PFSK-1 (cell line): ENCODE measurements around the gene PRKN.

Experiments
- FOXP2 ChIP-seq: optimal IDR thresholded peaks from 2 replicates; pipeline ENCODE3; 2011; ENCODE audit warnings: borderline replicate concordance, control low read depth, inconsistent platforms; ENCODE audit not compliant: insufficient read depth; ENCODE audit errors: extremely low read length, extremely low read depth
- POLR2AphosphoS5 ChIP-seq: IDR thresholded peaks from 2 replicates; pipeline ENCODE4 v1.6.1; 2012; ENCODE audit warnings: low read depth, mild to moderate bottlenecking, control low read depth, low read length, moderate library complexity
- SIN3A ChIP-seq: IDR thresholded peaks from 2 replicates; pipeline ENCODE4 v1.6.1; 2012; ENCODE audit warnings: mild to moderate bottlenecking, low read length, moderate library complexity, borderline replicate concordance; ENCODE audit not compliant: insufficient read depth
- TAF1 ChIP-seq: IDR thresholded peaks from 2 replicates; pipeline ENCODE4 v1.6.1; 2012; ENCODE audit warnings: low read length, control low read depth, borderline replicate concordance; ENCODE audit not compliant: insufficient read depth
- TF ChIP-seq, protein P1 (sequence below), 2 experiments: IDR thresholded peaks; 2 replicates each; pipeline versions ENCODE4 v1.6.1 to v1.8.0; 2011 to 2012; ENCODE audit warnings: low read depth in 2 of 2, low read length in 2 of 2, control low read depth in 1 of 2, inconsistent platforms in 1 of 2, mild to moderate bottlenecking in 1 of 2, moderate library complexity in 1 of 2; ENCODE audit not compliant: insufficient read depth in 1 of 2

DNA sequence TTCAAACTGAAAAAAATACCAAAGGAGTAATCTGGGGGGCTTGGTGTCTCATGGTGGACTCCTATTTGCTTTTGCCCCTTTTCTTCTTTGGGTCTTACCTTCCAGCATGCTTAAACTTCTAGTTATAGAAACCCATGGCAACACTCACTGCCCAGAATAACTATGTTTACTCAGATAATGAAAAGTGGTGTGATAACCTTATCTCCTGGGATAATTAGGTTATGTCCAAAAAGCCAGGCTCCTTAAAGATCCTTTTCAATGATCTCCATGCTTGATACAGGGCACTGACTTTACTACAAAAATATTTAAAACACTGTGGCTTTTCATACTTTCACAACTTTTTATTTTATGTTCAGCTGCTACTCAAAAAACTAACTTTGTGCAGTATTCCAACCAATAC lies 245.6 kb downstream of the PRKN start:
- no peak for TF ChIP-seq POLR2AphosphoS5
- no peak for TF ChIP-seq TAF1
- TF ChIP-seq, protein P1, sequence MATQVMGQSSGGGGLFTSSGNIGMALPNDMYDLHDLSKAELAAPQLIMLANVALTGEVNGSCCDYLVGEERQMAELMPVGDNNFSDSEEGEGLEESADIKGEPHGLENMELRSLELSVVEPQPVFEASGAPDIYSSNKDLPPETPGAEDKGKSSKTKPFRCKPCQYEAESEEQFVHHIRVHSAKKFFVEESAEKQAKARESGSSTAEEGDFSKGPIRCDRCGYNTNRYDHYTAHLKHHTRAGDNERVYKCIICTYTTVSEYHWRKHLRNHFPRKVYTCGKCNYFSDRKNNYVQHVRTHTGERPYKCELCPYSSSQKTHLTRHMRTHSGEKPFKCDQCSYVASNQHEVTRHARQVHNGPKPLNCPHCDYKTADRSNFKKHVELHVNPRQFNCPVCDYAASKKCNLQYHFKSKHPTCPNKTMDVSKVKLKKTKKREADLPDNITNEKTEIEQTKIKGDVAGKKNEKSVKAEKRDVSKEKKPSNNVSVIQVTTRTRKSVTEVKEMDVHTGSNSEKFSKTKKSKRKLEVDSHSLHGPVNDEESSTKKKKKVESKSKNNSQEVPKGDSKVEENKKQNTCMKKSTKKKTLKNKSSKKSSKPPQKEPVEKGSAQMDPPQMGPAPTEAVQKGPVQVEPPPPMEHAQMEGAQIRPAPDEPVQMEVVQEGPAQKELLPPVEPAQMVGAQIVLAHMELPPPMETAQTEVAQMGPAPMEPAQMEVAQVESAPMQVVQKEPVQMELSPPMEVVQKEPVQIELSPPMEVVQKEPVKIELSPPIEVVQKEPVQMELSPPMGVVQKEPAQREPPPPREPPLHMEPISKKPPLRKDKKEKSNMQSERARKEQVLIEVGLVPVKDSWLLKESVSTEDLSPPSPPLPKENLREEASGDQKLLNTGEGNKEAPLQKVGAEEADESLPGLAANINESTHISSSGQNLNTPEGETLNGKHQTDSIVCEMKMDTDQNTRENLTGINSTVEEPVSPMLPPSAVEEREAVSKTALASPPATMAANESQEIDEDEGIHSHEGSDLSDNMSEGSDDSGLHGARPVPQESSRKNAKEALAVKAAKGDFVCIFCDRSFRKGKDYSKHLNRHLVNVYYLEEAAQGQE (IDR thresholded peaks at IDR 0.05; ENCODE audit: insufficient read depth in 1 of 2, low read depth in 2 of 2, low read length in 2 of 2), result no peak
- TF ChIP-seq SIN3A, result no peak
- no peak for TF ChIP-seq FOXP2
